ENCODE results near the gene C1orf53. TPM values are rescaled to one million over a fixed set of nuclear protein-coding genes. Genes with fewer than 3 reads are reported as not detected.

Gene C1orf53
- total RNA-seq, 1 donor = 6.5 TPM

DNA sequence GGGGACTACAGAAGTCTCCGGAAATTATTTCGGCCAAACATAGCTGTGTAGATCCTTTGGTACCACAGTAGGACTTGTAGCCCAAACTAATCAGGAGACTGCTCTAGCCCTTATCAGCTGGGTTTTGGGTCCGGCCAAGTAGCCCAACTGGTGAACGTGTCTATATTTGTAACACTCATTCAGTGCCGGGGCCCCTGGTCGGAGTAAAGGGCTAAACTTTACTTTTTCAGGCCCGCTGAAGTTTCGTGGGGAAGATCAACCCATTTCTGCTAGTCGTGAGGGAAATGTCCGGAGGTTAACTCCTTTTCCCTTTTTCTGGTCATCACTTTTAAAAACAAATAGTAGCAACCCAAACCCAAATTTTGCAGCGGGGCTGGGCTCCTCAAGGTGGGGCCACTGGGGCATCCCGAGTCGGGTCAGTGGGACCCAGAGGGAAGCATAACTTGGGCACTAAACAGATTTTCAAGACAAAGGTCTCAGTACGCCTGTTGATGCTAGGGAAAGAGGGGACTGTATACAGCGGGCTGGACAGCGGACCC, 16.4 kb downstream of the C1orf53 start:
- peaks cover 14% of the 10 kb centered on the region for H3K4me1 ChIP-seq (ENCODE audit: insufficient read depth, low read length)
- no peak overlapping the region for H3K27ac ChIP-seq (ENCODE audit: low read depth, low read length)
- DNase-seq (ENCODE audit: insufficient read length, low spot score, missing footprints) = peak; percentile 71
- H3K27me3 ChIP-seq (ENCODE audit: insufficient read depth, low read length) = peaks cover 54% of the 10 kb centered on the region
- H3K36me3 ChIP-seq (ENCODE audit: insufficient read depth, low read length) = no peaks in the 10 kb centered on the region
- peak overlapping the region; percentile 26 for H3K4me3 ChIP-seq (ENCODE audit: insufficient read depth, low read length)
- no peaks in the 10 kb centered on the region for H3K9me3 ChIP-seq (ENCODE audit: low read depth, low read length)
- no peak for TF ChIP-seq CTCF (IDR thresholded peaks at IDR 0.05; ENCODE audit: extremely low read depth, low read depth, low read length)
- H4K20me1 ChIP-seq (ENCODE audit: insufficient read depth, low read length) = no peaks in the 10 kb centered on the region
- no peak overlapping the region for H2AFZ ChIP-seq (ENCODE audit: low read length)
- no peaks in the 10 kb centered on the region for H3K79me2 ChIP-seq (ENCODE audit: insufficient read depth, low read length)
- peak overlapping the region; percentile 95 for H3K4me2 ChIP-seq (ENCODE audit: insufficient read depth, low read length)

DNA sequence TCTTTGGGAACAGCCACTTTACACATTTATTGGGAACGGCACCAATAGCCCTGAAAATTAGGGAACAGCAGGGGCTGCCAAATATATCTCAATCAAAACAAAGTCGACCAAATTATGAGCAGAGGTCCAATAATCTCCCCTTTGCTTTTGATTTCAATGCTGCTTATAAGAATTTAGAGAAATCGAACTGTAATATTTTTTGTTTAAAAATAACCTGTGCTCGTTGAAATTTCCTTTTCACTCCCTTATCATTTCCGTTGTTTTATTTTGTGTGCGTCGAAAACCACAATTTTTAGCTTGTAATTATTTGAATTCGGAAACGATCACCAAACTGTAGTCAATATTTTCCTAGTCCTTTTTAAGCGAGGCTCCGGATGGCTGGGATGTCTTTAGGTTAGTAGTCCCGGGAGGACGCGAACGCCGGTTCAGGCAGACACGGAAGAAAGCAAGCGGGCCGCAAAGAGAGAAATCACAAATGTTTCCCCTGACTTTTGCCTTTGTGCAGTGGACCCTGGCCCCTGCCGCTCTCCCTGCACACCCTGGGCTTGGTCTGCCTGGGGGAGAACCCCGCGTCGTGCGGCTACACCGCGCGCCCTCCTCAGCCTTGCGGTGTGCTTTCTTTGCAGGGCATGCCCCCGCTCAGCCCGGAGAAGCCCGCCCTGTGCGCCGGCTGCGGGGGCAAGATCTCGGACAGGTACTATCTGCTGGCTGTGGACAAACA, 17.1 kb downstream of the C1orf53 start:
- H3K4me2 ChIP-seq (ENCODE audit: insufficient read depth, low read length) = peak overlapping the region; percentile 95
- no peak overlapping the region for H3K27ac ChIP-seq (ENCODE audit: low read depth, low read length)
- H3K4me1 ChIP-seq (ENCODE audit: insufficient read depth, low read length) = peaks cover 14% of the 10 kb centered on the region
- H3K4me3 ChIP-seq (ENCODE audit: insufficient read depth, low read length) = peak overlapping the region; percentile 26
- TF ChIP-seq CTCF (IDR thresholded peaks at IDR 0.05; ENCODE audit: extremely low read depth, low read depth, low read length) = no peak
- H3K36me3 ChIP-seq (ENCODE audit: insufficient read depth, low read length) = no peaks in the 10 kb centered on the region
- H2AFZ ChIP-seq (ENCODE audit: low read length) = no peak overlapping the region
- H4K20me1 ChIP-seq (ENCODE audit: insufficient read depth, low read length) = no peaks in the 10 kb centered on the region
- no peaks in the 10 kb centered on the region for H3K9me3 ChIP-seq (ENCODE audit: low read depth, low read length)
- H3K79me2 ChIP-seq (ENCODE audit: insufficient read depth, low read length) = no peaks in the 10 kb centered on the region
- DNase-seq (ENCODE audit: insufficient read length, low spot score, missing footprints) = peak; percentile 43
- H3K27me3 ChIP-seq (ENCODE audit: insufficient read depth, low read length) = peaks cover 48% of the 10 kb centered on the region

DNA sequence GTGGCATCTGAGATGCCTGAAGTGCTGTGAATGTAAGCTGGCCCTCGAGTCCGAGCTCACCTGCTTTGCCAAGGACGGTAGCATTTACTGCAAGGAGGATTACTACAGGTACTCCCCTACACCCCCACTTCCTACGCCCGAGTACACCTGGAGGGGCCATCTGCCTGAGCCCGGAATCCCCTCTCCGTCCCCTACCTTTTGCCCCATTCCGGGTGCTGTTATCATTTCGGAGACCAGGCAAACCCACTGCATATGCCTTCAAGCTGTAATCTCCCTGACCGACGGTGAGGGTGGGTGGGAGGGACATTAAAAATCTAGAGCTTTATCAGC, 17.6 kb downstream of the C1orf53 start:
- Histone ChIP-seq H3K36me3 (ENCODE audit: insufficient read depth, low read length) (no peaks in the 10 kb centered on the region), H4K20me1 (ENCODE audit: insufficient read depth, low read length) (no peaks in the 10 kb centered on the region), H3K79me2 (ENCODE audit: insufficient read depth, low read length) (no peaks in the 10 kb centered on the region), H3K4me2 (ENCODE audit: insufficient read depth, low read length) (no peak overlapping the region), H3K27me3 (ENCODE audit: insufficient read depth, low read length) (peaks cover 43% of the 10 kb centered on the region), H3K27ac (ENCODE audit: low read depth, low read length) (no peak overlapping the region), H3K4me1 (ENCODE audit: insufficient read depth, low read length) (peaks cover 14% of the 10 kb centered on the region), H2AFZ (ENCODE audit: low read length) (no peak overlapping the region), H3K9me3 (ENCODE audit: low read depth, low read length) (no peaks in the 10 kb centered on the region), H3K4me3 (ENCODE audit: insufficient read depth, low read length) (no peak overlapping the region)
- no peak for TF ChIP-seq CTCF (IDR thresholded peaks at IDR 0.05; ENCODE audit: extremely low read depth, low read depth, low read length)
- DNase-seq (ENCODE audit: insufficient read length, low spot score, missing footprints) = no peak

- no peak overlapping the region for H3K4me2 ChIP-seq (ENCODE audit: insufficient read depth, low read length)
- no peak overlapping the region for H3K27ac ChIP-seq (ENCODE audit: low read depth, low read length)
- H3K9me3 ChIP-seq (ENCODE audit: low read depth, low read length) = no peaks in the 10 kb centered on the region
- no peaks in the 10 kb centered on the region for H3K79me2 ChIP-seq (ENCODE audit: insufficient read depth, low read length)
- H2AFZ ChIP-seq (ENCODE audit: low read length) = no peak overlapping the region
- H3K4me3 ChIP-seq (ENCODE audit: insufficient read depth, low read length) = no peak overlapping the region
- TF ChIP-seq CTCF (IDR thresholded peaks at IDR 0.05; ENCODE audit: extremely low read depth, low read depth, low read length) = no peak
- H3K36me3 ChIP-seq (ENCODE audit: insufficient read depth, low read length) = no peaks in the 10 kb centered on the region
- no peaks in the 10 kb centered on the region for H4K20me1 ChIP-seq (ENCODE audit: insufficient read depth, low read length)
- H3K4me1 ChIP-seq (ENCODE audit: insufficient read depth, low read length) = peaks cover 11% of the 10 kb centered on the region
- peaks cover 38% of the 10 kb centered on the region for H3K27me3 ChIP-seq (ENCODE audit: insufficient read depth, low read length)
- no peak for DNase-seq (ENCODE audit: insufficient read length, low spot score, missing footprints)
Measured at GRCh38 chr1:197920414-197921117, 18.1 kb downstream of the C1orf53 start.

All from osteoblast (primary cell).